NT2/D1 (cell line): ENCODE measurements around the gene KCNK7.

Experiments
- SUZ12 ChIP-seq: IDR thresholded peaks from 2 replicates; pipeline ENCODE4 v1.6.1; 2011; ENCODE audit not compliant: insufficient read length, insufficient read depth; ENCODE audit errors: extremely low read depth
- YY1 ChIP-seq: IDR thresholded peaks from 2 replicates; pipeline ENCODE4 v1.6.1; 2011; ENCODE audit not compliant: insufficient read length, insufficient read depth
- ZNF274 ChIP-seq: IDR thresholded peaks from 2 replicates; pipeline ENCODE4 v1.6.1; 2011; ENCODE audit warnings: mild to moderate bottlenecking, low read depth, low read length

DNA sequence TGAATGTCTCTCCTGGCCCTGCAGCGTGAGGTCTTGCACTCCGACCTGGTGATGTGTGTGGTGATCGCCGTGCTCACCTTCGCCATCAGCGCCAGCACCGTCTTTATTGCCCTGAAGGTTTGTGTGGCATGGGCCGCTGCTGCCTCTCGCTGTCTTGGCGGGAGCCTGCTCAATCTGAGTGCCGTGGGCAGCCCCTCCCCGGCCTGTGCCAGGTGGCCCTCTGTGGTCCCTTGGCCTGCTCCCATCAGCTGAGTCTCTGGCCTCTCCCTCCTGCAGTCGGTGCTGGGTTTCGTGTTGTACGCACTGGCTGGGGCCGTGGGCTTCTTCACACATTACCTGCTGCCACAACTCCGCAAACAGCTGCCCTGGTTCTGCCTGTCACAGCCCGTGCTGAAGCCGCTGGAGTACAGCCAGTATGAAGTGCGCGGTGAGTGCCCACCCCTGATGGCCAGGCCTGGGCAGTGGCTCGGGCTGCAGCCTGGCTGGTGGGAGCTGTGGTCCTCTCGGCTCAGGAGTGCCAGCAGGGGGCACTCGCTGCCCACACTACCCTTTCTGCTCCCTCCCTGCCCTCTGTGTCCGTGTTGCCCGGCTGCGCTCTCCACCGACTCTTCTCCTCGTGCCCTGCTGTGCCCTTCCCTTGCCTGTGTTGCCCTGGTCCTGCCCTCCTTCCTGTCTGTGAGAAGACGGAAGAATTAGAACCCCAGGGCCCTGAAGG is 30.2 kb upstream of the KCNK7 start:
- no peak for TF ChIP-seq ZNF274
- no peak for TF ChIP-seq YY1
- TF ChIP-seq SUZ12, result no peak
